Measurements from ENCODE around the gene NME5. TPM values are rescaled to one million over a fixed set of nuclear protein-coding genes. Genes with fewer than 3 reads are reported as not detected.

Gene NME5
- total and polyA plus RNA-seq, 9 of the 15 experiments (the other 6 are each of a cell fraction or from before 2014, with no cell fraction given): not detected

GRCh38 chr5:138159666-138160065 lies 20.4 kb upstream of the NME5 start (continued):
- TF ChIP-seq, protein P1, sequence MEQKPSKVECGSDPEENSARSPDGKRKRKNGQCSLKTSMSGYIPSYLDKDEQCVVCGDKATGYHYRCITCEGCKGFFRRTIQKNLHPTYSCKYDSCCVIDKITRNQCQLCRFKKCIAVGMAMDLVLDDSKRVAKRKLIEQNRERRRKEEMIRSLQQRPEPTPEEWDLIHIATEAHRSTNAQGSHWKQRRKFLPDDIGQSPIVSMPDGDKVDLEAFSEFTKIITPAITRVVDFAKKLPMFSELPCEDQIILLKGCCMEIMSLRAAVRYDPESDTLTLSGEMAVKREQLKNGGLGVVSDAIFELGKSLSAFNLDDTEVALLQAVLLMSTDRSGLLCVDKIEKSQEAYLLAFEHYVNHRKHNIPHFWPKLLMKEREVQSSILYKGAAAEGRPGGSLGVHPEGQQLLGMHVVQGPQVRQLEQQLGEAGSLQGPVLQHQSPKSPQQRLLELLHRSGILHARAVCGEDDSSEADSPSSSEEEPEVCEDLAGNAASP (IDR thresholded peaks at IDR 0.05): no peak
- no peak for TF ChIP-seq HBP1 (CRISPR knock-in tag; IDR thresholded peaks at IDR 0.05)
- TF ChIP-seq, protein P2, sequence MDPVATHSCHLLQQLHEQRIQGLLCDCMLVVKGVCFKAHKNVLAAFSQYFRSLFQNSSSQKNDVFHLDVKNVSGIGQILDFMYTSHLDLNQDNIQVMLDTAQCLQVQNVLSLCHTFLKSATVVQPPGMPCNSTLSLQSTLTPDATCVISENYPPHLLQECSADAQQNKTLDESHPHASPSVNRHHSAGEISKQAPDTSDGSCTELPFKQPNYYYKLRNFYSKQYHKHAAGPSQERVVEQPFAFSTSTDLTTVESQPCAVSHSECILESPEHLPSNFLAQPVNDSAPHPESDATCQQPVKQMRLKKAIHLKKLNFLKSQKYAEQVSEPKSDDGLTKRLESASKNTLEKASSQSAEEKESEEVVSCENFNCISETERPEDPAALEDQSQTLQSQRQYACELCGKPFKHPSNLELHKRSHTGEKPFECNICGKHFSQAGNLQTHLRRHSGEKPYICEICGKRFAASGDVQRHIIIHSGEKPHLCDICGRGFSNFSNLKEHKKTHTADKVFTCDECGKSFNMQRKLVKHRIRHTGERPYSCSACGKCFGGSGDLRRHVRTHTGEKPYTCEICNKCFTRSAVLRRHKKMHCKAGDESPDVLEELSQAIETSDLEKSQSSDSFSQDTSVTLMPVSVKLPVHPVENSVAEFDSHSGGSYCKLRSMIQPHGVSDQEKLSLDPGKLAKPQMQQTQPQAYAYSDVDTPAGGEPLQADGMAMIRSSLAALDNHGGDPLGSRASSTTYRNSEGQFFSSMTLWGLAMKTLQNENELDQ (CRISPR knock-in tag; IDR thresholded peaks at IDR 0.05; ENCODE audit: borderline replicate concordance): no peak
- TF ChIP-seq HIVEP1 (CRISPR knock-in tag; IDR thresholded peaks at IDR 0.05): no peak
- TF ChIP-seq CHD1 (IDR thresholded peaks at IDR 0.05; ENCODE audit: low read length): no peak
- no peak for TF ChIP-seq LCOR (CRISPR knock-in tag; IDR thresholded peaks at IDR 0.05)
- no peak for TF ChIP-seq POLR2A (conservative IDR thresholded peaks at IDR 0.05)
